Coronary artery (tissue), 2 donors: ENCODE results near the gene NPAS3.

Experiments
- DNase-seq: peaks from one replicate; pipeline ENCODE4 v3.0.0-alpha.2; 2017; ENCODE audit warnings: low spot score
- H3K27ac ChIP-seq, 2 donors: fragments of 200-600 bp; sonication (generic); one replicate each; pipeline ENCODE4 v1.5.1; 2016 to 2019
- H3K4me3 ChIP-seq: fragments of 200-600 bp; sonication (generic); 2 replicates; pipeline ENCODE4 v1.5.1; 2016; ENCODE audit warnings: mild to moderate bottlenecking, moderate library complexity
- CTCF ChIP-seq: fragments of 200-600 bp; sonication (generic); IDR thresholded peaks from one replicate; pipeline ENCODE4 v1.5.1; 2019; ENCODE audit warnings: antibody characterized with exemption

NPAS3 gene

DNA sequence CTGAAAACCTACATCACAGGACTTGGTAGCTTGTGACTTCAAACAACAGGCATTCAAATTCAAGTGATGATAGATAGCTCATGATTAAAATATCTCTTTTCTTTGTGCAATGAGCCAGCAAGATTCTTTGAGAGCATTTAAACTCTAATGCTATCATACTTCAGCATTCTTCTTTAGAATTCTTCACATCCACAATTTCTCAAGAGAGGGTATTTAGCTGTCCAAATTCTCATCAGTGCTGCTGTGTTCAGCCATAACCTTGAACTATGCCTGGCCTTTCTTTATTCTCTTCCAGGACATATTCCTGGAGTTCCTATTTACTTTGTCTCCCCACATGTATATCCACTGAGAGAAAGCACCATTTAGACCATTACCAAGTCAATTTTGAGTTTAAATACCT is 691.1 kb downstream of the NPAS3 start:
- H3K27ac ChIP-seq: no peak overlapping the region
- no peak for DNase-seq

DNA sequence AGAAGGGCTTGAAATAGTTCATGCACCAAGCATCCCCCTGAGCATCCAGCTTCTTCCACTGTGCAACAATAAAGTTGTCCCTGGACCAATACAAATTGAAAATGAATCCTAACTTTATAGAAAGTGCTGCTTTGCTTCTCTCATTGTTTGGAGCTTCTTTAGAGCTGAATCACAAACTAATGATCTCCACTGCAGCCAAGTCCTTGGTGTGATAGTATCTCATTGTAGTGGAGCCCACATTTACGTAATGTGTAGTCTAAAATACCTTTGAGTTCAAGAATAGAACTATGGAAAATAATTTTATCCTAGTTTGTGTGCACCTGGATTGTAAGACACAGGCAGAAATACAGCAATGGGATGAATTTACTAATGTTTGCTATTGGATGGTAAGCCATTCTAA is 692.3 kb downstream of the NPAS3 start:
- no peak for TF ChIP-seq CTCF
- no peak for DNase-seq
- no peak overlapping the region for H3K4me3 ChIP-seq
- no peak overlapping the region for H3K27ac ChIP-seq

More for the DNA sequence above, 691.1 kb downstream of the NPAS3 start:
- no peak for TF ChIP-seq CTCF
- no peak overlapping the region for H3K4me3 ChIP-seq

- DNase-seq: no peak
- TF ChIP-seq CTCF: no peak
- H3K4me3 ChIP-seq: no peak overlapping the region
Measured at GRCh38 chr14:33631441-33631840, 692.8 kb downstream of the NPAS3 start.

GRCh38 chr14:33634631-33635030 is 696.0 kb downstream of the NPAS3 start:
- no peak for DNase-seq
- no peak overlapping the region for H3K4me3 ChIP-seq
- no peak for TF ChIP-seq CTCF
- no peak overlapping the region for H3K27ac ChIP-seq

More at GRCh38 chr14:33631441-33631840, 692.8 kb downstream of the NPAS3 start:
- no peak overlapping the region for H3K27ac ChIP-seq

DNA sequence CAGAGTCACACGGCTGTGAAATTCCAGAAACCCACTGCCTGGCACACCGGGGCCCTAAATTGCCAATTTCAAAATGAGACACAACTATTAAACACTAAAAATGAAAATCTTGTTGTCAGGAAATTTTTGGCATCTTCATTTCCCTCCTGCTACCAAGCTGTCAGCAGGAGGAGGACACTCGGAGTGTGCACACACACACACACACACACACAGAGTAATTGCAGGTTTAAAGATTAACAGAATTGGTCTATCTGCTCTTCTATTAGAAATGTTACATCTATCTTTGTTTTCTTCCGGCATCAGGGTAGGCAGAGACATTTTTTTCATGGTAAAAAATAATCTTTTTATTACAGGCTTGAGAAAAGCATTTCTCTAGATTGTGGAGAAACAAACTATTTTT is 698.0 kb downstream of the NPAS3 start:
- no peak for DNase-seq
- Histone ChIP-seq H3K27ac (no peak overlapping the region), H3K4me3 (no peak overlapping the region)
- no peak for TF ChIP-seq CTCF

DNA sequence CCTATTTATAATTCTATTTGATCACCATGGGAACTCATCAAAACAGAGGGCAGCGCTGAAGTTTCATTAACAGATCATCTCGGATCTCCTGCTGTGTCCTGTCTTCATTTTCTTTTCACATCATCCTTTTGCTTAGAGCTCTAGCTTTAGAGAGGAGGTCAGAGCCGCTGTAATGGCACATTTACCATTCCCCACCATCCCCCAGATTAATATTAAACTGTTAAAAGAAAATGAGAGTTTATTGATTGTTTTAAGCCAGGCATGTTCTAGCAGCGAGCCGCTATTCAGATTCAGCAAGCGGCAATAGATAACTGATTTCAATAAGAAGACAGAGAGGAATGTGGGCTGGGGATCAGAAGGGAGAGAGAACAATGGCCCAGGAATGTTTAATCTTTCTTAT is 703.4 kb downstream of the NPAS3 start:
- TF ChIP-seq CTCF: no peak
- H3K27ac ChIP-seq: no peak overlapping the region
- no peak for DNase-seq
- no peak overlapping the region for H3K4me3 ChIP-seq

DNA sequence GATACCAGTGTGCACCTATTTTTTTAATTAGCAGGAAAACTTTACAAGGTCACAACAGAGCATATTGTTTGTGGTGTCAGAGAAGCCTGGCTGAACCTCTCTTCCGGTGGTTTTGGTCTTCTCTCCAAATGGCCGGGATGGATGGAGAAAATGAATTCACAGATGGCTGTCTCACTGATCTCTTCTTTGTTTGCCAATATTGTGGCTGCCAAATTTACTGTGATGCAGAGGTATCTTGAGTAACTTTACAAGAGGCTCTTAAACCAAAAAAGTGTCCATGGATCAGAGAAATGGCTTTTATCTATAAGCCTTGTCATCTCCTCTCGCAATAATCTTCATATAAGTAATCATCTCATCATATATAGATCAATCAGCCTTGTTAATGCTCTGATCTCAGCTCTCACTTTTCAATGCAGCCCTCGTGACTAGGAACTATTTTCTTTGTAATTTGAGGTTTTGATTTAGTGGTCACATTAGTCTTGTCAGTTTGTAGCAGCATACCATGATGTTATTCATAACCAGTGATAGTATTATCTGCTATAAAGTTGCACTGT is 704.1 kb downstream of the NPAS3 start:
- DNase-seq: no peak
- no peak for TF ChIP-seq CTCF
- no peak overlapping the region for H3K4me3 ChIP-seq
- no peak overlapping the region for H3K27ac ChIP-seq
